GM19397 (cell line): ENCODE data around the gene PHF21A.

ENCODE experiments used
- ATAC-seq: cut with Tn5 transposase; IDR thresholded peaks from one replicate; pipeline ENCODE4 v1.9.1; 2021; ENCODE audit warnings: mild to moderate bottlenecking, moderate library complexity; ENCODE audit not compliant: unreplicated experiment

Gene PHF21A

DNA sequence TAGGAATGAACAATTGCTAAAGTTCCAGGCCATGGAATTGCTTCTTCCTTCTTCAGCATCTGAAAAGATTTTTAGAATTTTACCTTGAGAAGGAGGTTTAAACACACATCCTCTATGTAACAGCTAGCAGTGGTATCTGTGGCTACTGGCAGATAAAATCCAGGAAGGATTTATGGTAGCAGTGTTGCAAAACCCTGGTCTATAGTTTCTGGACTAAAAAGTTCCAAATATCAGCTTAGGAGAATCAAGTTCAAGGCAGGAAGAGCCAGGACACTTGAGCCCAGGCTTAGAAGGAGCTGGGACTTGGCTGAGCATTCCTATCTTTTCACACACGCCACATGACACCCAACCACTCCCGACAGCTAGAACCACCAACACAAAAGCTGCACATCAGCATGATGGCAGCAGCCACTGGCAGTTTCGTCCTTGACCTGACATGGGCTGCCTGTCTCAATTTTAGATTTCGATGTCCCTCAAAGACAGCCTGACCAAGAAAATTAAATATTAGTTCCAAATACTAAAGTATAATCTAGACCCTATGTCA is 184.7 kb downstream of the PHF21A start:
- ATAC-seq, result no peak

DNA sequence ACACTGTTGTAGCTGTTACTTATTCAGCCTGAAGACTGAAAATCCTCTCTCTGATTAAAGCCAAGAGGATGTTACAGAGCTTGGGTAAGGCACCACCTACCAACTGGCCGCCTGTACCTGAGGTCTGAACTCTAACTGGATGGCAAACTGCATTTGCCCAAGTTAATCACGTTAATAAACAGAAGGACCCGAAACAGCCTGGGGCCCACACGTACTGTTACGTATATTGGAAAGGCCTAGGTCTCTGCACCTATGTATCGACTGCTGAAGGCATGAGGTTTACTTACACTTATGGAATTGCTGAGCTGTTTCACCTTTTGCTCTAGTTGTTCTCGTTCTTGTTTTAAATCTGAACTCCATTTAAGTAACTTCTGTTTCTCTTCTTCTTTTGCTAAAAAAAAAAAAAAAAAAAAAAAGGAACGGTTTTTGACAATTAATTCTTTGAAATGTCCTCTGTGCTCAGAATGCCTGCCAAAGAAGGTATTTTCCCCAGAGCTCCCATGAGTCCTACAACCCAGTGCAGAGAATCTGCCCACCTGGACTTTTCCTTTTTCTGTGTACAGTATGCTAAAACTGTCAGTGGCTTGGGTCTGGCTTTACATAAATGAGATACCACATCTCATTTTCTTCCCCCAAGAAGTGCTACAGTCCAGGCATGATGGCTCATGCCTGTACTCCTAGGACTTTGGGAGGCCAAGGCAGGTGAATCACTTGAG is 185.7 kb downstream of the PHF21A start:
- no peak for ATAC-seq

DNA sequence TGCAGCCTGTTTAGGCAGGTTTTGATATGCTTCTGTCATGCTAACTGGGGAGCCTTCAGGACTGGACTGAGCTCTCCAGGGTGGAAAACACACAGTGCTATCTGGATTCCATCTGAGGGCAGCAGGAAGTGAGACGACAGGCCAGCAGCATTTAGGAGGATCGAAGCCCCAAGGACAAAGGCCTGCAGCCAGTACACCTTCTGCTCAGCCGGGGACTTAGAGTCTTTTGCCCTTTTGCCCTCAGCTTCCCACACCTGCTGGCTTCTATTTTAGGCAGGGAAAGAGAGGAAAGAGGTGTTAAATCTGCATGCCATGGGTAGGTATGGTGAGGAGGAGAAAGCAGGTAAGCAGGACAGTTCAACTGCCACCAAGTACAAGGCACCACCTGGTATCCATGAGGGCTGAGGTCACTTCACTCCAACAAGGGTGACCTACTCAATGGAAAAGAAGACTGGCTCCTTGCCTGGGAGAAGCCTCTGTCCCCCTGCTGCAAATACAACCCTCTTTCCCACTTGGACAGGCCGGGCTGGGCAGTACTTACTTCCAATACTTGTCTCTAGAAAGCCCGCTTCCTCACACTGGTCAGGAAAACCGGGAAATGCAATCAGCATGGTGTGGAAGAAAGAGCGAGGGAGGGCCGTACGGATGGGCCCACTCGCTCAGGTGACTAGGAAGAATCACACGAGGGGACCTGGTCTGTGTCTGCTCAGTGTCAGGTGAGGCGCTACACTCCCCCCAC is 186.5 kb downstream of the PHF21A start:
- no peak for ATAC-seq

DNA sequence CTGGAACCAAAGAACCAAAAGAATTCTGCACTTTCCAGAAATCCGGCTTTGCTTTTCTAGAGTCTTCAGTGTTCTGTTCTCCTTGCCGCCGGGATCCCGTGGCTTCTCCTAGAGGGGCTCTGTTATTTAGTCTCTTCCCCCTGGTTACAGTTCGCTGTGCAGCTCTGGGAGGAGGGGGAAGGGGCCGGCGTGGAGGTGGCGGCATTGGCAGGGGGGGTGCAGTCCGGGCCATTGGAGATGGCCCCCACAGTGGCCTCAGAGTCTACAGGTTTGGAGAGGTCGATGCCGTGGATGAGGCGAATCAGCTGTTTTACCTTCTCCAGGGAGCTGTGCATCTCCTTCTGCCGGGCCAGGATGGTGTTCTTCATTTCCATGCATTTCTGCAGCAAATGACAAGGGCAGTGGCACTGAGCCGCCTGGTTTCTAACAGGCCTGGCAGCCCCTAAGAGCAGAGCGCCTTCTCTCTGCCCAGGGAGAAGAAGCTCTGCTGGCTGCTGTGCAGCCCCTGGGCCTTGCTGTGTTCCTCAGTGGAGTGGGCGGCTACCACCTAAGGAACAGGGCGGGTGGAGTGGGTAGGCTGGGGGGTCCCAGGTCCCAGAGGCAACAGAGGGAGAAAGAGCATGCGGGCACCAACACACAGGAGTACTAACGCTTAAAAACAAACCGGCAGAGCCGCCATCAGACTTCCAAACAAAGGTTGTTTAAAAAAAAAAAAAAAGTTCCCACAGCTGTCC is 187.2 kb downstream of the PHF21A start:
- ATAC-seq, result no peak

DNA sequence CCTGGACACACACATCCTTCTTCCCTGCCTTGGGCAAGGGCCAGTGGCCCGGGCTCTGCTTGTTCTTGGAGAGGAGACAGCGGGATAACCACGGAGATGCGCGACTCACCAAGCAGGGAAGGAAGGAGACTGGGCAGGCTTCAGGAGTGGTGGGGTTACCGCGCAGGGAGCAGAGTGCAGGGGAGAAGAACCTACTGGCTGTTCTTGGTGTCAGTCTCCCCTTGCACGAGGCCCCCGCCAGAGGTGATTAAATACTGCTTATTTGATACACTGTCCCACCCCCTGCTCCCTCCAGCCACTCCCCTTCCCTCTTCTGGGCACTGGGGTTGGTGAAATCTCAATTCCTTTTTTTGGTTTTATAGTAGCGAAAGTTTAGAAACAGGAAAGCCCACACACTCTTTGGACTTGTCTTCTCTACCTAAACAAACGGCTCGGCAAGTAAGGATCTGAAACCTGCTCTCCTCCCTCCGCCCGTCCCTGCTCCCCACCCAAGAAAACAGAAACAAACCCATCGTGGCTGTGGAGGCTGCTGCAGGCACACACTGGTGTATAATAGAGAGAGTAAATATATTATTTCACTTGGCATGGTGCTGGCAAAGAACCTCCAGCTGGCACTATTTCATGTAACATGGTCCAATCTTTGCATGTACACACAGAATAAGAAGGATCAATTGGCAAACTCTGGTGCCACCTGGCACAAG is 188.0 kb downstream of the PHF21A start:
- ATAC-seq, result no peak

DNA sequence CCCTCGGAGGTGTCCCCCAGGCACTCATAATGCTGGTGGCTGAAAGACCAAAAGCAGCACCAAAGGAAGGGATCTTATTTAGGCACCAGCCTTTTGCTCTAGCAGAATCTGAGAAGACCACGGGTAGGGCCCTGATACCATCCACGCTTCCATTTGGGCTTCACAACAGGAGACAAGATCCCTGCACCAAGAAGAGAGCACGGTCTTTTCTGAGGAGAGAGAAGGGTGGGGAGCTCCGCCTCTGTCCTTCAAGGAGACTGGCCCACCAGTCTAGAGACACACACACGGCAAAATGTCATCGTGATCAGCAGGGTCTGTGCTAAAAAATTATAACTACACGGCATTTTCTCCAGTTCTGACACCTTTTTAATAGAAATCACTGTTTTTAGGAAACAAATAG is 189.0 kb downstream of the PHF21A start:
- ATAC-seq, result no peak

DNA sequence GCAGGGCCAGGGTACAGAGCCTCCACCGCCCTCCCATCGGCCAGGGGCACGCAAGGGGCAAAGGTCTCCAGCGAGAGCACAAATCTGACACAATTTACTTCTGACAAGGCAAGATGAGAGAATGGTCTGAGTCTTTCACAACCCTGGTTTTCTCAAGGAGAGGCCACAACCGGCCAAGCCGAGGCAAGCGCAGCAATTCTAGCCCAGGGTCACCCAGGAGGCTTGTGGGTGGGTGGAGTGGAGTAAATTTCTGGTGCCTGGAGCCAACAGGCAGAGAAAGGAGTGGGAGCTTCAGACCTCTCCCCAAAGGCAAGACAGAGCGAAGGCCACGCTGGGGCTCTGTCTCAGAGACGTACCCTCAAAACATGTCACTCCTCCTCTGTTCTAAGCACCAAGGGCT is 189.5 kb downstream of the PHF21A start:
- no peak for ATAC-seq

DNA sequence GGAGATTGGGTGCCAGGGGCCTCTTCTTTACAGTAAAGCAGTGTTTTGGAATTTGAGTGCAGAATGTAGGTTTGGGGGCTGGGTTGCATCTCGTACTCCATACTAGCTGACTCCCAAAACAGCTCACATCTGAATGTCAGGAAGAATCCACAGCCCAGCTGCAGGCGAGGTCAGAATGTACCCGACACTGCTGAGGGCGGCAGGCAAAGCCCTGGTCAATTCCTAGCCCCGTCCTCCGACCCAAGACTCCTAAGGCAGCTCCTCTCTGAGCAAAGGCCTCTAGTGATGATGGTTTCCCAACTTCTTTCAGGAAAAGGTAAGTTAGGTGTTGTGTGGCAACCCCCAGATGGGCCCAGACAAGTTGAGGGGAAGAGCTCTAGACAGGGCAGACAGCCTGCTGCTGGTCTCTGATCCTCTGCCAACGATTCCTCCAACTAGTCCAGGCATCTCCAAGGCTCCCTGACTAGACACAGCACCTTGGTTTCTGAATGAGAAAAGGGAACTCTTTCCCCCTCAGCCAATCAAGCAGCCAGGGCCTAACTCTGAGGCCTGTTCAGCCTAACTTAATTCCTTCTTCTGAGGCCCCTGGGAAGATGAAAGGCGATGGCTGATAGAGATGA is 190.2 kb downstream of the PHF21A start:
- no peak for ATAC-seq

DNA sequence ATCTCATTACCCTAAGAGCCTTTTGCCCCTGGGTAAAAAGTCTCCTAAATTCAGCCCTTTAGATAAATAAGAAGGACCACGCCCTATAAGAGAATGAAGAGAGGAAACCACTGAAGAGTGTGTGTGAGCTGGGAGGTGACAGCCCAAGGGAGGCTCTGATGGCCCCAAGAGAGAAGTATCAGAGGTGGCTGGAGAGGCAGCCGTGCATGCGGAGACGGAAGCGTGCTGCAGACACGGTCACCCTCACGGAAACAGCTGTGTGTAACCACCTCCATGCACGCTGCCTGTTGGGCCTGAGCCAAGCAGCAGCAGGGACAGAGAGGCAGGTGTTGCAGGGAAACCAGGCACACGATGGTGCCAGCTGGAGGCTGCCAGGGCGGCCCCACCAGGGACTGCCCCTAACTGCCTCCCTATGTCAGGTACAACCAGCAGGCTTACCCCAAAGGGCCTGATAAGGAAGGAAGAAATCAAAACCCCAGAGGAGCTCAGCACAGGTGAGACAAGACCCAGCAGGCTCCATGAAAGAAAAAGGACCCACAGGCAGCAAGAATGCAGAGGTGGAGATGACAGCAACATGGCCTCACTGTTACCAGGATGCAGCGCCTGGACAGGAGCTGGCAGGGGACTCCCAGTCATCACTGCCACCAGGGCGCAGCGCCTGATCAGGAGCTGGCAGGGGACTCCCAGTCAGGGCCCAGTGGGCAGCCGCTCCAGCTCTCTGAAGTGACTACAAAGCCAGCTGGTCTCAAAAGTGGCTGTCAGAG is 191.0 kb downstream of the PHF21A start:
- peak; percentile 90 for ATAC-seq

DNA sequence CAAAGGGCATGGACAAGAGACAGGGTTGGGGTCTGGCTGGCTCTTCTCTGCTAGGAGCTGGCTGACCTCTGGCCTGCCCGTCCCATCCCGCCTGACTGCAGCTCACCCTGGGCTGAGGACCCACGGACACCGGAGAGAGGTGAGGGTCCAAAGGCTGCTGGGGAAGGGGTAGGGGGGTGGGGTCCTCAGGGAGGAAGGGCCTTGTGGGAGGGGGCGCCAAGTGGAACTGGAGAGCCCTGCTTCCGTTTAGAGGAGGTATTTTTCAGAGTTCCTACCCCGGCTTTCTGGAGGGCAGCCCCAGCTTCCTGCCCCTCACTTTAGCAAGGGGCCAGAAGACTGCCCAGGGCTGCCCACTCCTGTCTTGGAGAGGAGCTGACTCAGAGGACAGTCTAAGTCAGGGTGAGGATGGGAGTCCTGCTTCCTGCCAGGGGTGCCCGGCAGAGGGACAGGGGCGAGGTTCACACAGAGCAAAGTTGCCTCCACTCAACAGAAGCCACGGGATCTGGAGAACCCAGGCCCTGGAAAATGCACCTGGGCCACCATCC is 191.7 kb downstream of the PHF21A start:
- peak; percentile 12 for ATAC-seq

DNA sequence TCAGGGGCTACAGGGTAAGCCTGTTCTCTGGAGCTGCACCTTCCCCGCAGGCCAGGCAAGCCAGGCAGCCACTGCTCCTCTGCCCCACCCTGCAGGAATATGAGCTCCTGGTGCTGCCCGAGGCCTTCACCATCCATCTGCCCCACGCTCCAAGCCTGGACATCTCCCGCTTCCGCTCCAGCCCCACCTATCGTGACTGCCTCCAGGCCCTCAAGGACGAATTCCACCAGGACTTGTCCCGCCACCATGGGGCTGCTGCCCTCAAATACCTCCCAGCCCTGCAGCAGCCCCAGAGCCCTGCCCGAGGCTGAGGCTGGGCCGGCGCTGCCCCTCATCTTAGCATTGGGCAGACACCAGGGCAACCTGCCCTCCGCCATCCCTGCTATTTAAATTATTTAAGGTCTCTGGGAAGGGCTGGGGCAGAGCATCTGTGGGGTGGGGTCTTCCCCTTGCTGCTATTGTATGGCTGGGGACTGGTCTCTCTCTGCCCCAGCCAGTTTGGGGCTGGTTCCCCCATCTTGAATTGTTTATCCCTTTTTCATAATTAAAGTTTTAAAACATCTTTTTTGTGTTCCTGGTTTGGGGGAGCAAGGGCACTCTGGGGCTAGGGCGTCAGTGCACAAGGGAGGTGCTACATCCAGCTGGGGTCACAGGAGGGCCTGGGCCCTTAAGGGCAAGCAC is 192.6 kb downstream of the PHF21A start:
- ATAC-seq, result no peak

DNA sequence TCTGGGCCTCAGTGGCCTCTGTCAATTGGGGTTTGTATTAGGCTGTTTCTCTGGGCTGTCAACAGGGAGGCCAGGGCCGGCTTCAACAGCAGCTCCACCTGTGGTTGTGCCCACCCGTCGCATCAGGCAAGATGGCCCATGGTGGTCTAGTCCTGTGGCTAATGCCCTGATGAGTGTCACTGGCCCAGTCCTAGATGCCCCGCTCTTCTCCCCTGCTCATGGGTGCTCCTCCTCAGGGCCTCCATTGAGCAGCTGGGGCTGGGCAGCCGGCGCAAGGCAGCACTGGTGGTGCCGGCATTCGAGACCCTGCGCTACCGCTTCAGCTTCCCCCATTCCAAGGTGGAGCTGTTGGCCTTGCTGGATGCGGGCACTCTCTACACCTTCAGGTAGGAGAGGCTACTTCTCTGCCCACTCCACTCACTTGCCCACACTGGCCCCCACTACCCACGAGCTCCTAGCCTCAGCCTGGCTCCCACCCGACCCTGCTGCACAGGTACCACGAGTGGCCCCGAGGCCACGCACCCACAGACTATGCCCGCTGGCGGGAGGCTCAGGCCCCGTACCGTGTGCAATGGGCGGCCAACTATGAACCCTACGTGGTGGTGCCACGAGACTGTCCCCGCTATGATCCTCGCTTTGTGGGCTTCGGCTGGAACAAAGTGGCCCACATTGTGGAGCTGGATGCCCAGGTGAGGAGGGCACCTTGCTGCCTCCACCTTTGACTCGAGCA is 193.4 kb downstream of the PHF21A start:
- ATAC-seq, result no peak

DNA sequence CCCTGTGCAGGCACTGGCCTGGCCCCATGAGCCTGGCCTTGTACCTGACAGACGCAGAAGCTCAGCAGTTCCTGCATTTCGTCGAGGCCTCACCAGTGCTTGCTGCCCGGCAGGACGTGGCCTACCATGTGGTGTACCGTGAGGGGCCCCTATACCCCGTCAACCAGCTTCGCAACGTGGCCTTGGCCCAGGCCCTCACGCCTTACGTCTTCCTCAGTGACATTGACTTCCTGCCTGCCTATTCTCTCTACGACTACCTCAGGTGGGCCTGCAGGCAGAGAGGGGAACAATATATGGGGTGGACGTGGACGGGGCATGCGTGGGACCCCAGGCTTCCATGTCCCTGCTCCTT is 193.9 kb downstream of the PHF21A start:
- no peak for ATAC-seq

DNA sequence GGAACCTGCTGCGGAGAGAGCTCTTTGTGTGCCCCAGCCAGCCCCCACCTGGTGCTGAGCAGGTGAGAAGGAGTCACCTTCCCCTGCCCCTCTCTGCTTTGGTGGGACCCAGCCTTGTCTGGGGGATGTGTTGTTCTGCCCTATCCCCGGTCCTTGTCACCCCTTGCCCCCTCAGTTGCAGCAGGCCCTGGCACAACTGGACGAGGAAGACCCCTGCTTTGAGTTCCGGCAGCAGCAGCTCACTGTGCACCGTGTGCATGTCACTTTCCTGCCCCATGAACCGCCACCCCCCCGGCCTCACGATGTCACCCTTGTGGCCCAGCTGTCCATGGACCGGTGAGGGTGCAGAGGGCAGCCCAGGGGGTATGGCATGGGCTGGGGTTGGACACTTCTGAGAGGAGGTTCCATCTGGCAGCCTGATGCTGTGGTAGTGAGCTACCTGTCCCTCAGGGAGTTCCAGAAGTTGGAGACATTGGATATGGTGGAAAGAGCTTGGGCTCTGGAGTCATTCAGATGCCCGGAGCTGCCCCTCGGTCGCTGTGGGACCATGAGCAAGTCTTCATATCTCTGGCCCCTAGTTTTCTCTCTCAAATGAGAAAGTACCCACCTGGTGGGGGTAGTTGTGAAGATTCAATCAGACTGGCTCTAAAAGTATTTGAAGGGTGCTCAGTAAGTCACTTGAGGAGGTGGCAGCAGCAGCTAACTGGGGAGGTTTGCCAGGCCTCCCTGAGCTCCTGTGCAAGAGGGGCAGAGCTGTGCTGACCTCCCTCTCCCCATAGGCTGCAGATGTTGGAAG is 194.5 kb downstream of the PHF21A start:
- no peak for ATAC-seq

DNA sequence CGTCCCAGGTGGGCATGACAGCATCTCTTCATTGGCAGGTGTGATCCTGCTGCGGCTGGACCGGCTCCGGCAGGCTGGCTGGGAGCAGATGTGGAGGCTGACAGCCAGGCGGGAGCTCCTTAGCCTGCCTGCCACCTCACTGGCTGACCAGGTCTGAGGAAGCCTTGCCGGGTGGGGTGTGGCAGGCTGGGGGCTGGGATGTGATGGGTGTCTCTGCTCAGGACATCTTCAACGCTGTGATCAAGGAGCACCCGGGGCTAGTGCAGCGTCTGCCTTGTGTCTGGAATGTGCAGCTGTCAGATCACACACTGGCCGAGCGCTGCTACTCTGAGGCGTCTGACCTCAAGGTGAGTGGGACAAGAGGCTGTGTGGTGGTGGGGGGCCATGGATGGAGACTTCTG is 195.3 kb downstream of the PHF21A start:
- no peak for ATAC-seq

DNA sequence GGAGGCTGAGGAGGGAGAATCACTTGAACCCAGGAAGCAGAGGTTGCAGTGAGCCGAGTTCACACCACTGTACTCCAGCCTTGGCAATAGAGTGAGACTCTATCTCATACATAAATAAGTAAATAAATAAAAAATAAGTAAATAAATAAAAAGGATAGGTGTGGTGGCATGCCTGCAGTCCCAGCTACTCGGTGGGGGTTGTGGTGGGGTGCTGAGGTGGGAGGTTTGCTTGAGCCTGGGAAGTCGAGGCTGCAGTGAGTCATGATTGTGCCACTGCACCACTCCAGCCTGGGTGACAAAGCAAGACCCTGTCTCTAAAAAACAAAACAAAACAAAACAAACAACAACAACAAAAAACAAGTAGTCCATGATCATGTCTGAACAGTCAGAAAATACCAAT is 195.7 kb downstream of the PHF21A start:
- no peak for ATAC-seq

DNA sequence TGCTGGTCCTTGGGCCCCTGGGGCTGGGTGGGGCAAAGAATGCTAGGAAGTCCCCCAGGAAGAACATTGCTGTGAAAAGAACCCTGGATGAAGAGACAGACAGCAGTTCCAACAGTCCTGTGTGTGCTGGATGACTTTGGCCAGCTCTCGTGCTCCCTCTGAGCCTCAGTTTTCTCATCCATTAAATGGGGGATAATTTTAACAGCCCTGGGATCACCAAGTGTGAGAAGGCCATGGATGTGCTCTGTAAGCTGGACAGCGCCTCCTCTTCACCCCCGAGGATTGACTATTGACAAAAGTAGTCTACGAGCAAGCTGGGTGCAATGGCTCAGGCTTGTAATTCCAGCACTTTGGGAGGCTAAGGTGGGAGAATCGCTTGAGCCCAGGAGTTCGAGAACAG is 196.3 kb downstream of the PHF21A start:
- ATAC-seq, result no peak
